ENCODE measurements around the gene OTOP2. TPM values are rescaled to one million over a fixed set of nuclear protein-coding genes. Genes with fewer than 3 reads are reported as not detected.

The OTOP2 gene
- total RNA-seq, 1 experiment from 2014 or later: 0.11 TPM

DNA sequence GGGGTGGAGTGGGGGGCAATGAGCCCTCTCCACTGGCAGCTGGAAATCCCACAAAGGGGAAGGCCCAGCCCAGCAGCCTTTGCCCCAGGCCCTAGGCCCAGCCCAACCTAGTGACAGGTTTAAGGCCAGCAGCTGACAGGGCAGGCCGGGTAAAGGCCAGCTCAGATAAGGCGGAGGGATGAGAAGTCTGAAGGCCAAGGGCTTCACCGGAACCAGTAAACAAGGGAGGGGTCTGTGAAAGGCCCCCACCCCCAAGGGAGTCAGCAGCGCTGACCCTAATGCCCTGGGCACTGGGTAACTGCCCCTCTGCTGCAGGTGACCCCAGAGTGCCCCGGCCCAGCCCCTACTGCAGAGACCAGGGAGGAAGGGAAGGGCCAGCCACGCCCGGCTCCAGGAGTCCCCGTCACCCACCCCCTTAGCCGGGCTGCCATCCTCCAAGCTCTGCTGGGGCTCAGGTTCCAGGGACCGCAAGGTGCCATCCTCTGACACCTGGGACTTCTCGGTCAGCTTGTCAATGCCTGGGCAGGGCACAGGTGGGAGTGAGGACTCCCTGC is 29.1 kb downstream of the OTOP2 start:
- Histone ChIP-seq H3K4me1 (ENCODE audit: insufficient read depth, low read length) (no peaks in the 10 kb centered on the region), H3K27me3 (ENCODE audit: insufficient read depth, low read length) (no peaks in the 10 kb centered on the region), H2AFZ (ENCODE audit: low read length) (no peak overlapping the region), H3K9ac (ENCODE audit: extremely low read depth, insufficient read length, low read length) (no peak overlapping the region), H2BK120ac (ENCODE audit: low read depth, low read length, poor library complexity, severe bottlenecking) (no peak overlapping the region), H3K56ac (ENCODE audit: insufficient read length, low read depth, low read length) (no peak overlapping the region), H3K18ac (ENCODE audit: insufficient read length, low read depth, low read length) (no peak overlapping the region), H3K23ac (ENCODE audit: insufficient read length, low read depth, low read length) (no peak overlapping the region), H3K23me2 (ENCODE audit: insufficient read length, low read depth, low read length, poor library complexity, severe bottlenecking) (peaks cover 2% of the 10 kb centered on the region), H4K5ac (ENCODE audit: insufficient read length, low read depth, low read length) (no peak overlapping the region), H3K4ac (ENCODE audit: low read depth, low read length) (no peak overlapping the region), H2AK5ac (ENCODE audit: insufficient read length, low read length) (no peak overlapping the region), H2BK5ac (ENCODE audit: insufficient read length, low read length) (no peak overlapping the region), H2BK15ac (ENCODE audit: low read depth, low read length) (no peak overlapping the region), H3T11ph (ENCODE audit: low read length) (no peak overlapping the region), H3K27ac (ENCODE audit: insufficient read length, low read depth, low read length) (no peak overlapping the region), H2BK12ac (ENCODE audit: insufficient read length, low read depth, low read length) (no peak overlapping the region), H4K20me1 (ENCODE audit: control insufficient read depth, insufficient read depth, insufficient read length) (no peaks in the 10 kb centered on the region), H3K4me2 (ENCODE audit: insufficient read depth, insufficient read length, low read length) (no peak overlapping the region), H3K79me2 (ENCODE audit: insufficient read depth, low read length) (no peaks in the 10 kb centered on the region), H4K91ac (ENCODE audit: insufficient read length, low read depth, low read length) (no peak overlapping the region), H4K8ac (replicated peaks; ENCODE audit: insufficient read length, low read depth, low read length) (no peak overlapping the region), H3K79me1 (ENCODE audit: insufficient read depth, low read depth, low read length, poor library complexity, severe bottlenecking) (no peaks in the 10 kb centered on the region), H3K14ac (ENCODE audit: insufficient read depth, low read length) (no peak overlapping the region), H3K9me3 (ENCODE audit: control insufficient read depth, low read depth, low read length) (no peaks in the 10 kb centered on the region), H2BK20ac (ENCODE audit: low read depth, low read length, poor library complexity, severe bottlenecking) (no peak overlapping the region)
- Mint-ChIP-seq H3K27ac (no peak overlapping the region), H3K9me3 (no peaks in the 10 kb centered on the region), H3K4me1 (peaks cover 11 to 22% of the 10 kb centered on the region in 2 experiments), H3K4me3 (no peak overlapping the region), H3K27me3 (ENCODE audit: low read depth) (peaks cover 19% of the 10 kb centered on the region), H3K36me3 (ENCODE audit: insufficient read depth in 1 of 3, low read depth in 3 of 3) (no peaks in the 10 kb centered on the region; a peak in 1 of 7 replicates)
- DNase-seq: no peak
- TF ChIP-seq, protein P1, sequence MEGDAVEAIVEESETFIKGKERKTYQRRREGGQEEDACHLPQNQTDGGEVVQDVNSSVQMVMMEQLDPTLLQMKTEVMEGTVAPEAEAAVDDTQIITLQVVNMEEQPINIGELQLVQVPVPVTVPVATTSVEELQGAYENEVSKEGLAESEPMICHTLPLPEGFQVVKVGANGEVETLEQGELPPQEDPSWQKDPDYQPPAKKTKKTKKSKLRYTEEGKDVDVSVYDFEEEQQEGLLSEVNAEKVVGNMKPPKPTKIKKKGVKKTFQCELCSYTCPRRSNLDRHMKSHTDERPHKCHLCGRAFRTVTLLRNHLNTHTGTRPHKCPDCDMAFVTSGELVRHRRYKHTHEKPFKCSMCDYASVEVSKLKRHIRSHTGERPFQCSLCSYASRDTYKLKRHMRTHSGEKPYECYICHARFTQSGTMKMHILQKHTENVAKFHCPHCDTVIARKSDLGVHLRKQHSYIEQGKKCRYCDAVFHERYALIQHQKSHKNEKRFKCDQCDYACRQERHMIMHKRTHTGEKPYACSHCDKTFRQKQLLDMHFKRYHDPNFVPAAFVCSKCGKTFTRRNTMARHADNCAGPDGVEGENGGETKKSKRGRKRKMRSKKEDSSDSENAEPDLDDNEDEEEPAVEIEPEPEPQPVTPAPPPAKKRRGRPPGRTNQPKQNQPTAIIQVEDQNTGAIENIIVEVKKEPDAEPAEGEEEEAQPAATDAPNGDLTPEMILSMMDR (conservative IDR thresholded peaks at IDR 0.05): no peak
- WGBS (ENCODE audit: extremely low coverage, insufficient read length, low lambda C conversion rate): no CpG with 5 or more reads among the region's 11 CpGs

Measured in H9 (cell line).